HG03558 (cell line): Measurements from ENCODE around the gene AQP1.

Experiments
- ATAC-seq: cut with Tn5 transposase; IDR thresholded peaks from one replicate; pipeline ENCODE4 v1.9.1; 2021; ENCODE audit warnings: moderate number of reproducible peaks; ENCODE audit not compliant: unreplicated experiment; ENCODE audit errors: extremely low read depth

The AQP1 gene

GRCh38 chr7:30880941-30881340, 30.7 kb upstream of the AQP1 start:
- no peak for ATAC-seq

- no peak for ATAC-seq
These were observed 30.2 kb upstream of the AQP1 start for GRCh38 chr7:30881448-30881847.

DNA sequence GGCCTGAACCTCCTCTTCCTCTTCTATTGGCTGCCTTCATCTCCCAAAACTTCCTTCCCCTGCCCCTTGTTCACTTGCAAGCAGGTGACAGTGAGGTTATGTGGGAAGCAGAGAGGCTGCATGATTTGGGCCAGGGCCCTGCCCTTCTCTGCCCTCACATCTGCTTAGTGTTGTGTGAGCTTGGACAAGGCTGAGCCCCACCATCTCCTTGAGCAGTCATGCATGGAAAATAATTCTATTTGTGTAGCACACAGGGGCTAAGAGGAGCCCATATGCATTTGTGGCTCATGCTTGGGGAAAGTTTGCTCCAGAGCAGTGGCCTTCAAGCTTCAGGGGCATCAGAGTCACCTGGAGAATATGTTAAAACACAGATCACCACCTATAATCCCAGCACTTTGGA, 26.8 kb upstream of the AQP1 start:
- no peak for ATAC-seq

DNA sequence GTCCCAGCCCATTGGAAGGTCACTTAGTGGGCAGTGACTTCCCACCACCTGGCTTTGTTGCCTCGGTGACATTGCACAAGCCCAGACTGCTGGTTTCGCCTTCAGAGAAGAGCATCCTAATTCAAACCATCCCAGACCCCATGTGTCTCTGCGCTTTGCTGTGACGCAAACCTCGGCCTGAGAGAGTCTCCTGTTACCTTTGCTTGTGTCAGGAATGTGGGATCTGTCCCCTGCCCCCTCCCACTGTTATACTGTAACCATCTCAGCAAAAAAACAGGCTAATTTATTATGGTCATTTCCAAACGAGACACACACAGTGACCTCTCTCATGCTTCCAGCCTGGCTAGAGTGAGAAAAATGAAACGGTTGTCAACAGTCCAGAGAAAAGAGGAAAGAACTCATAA, 25.0 kb upstream of the AQP1 start:
- no peak for ATAC-seq

GRCh38 chr7:30887464-30887872, 24.2 kb upstream of the AQP1 start:
- ATAC-seq, result no peak

- ATAC-seq, result no peak
These were observed 22.9 kb upstream of the AQP1 start for GRCh38 chr7:30888747-30889146.

DNA sequence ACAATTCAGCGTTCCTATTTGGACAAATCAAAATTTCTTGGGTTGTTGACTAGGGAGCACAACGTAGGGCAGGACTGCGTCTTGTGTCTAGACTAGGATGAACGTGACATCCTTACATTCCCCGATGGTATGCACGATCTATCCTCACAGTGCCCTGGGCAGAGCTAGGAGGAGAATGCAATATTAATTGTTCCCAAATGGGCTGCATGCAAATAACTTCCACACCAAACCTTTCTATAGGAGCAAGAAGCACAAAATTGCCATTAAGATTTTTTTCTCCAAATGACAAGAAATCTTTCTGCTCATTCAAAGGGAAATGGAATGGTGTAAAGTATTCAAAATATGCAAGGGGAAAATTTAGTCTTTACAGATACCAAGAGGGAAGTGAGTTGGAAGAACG, 21.4 kb upstream of the AQP1 start:
- ATAC-seq, result no peak

- ATAC-seq, result no peak
These were observed 18.3 kb upstream of the AQP1 start for GRCh38 chr7:30893357-30893756.

DNA sequence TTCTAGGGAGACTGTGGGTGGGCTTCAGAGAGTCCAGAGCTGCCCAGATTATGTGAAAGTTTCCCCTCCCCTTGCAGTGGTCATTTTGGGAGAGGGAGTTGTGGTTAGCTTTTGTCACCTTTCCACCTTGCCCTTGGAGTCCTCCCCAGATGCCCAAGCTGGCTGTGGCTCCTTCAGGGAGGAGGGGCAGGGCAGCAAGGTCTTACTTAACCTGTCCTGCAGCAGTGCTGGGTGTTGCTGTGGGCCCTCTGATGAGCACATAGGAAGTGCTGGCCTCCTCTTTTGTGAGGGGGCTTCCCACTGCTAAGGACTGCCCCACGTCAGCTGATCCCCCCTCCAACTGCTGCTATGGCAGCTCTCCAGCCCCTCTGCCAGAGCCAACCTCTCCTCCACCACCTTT, 17.6 kb upstream of the AQP1 start:
- no peak for ATAC-seq

- ATAC-seq, result no peak
These were observed 16.6 kb upstream of the AQP1 start for GRCh38 chr7:30894866-30895605.

GRCh38 chr7:30896036-30896435, 15.6 kb upstream of the AQP1 start:
- no peak for ATAC-seq

GRCh38 chr7:30896783-30897637, 14.6 kb upstream of the AQP1 start:
- ATAC-seq, result no peak

GRCh38 chr7:30897770-30898169, 13.9 kb upstream of the AQP1 start:
- no peak for ATAC-seq

DNA sequence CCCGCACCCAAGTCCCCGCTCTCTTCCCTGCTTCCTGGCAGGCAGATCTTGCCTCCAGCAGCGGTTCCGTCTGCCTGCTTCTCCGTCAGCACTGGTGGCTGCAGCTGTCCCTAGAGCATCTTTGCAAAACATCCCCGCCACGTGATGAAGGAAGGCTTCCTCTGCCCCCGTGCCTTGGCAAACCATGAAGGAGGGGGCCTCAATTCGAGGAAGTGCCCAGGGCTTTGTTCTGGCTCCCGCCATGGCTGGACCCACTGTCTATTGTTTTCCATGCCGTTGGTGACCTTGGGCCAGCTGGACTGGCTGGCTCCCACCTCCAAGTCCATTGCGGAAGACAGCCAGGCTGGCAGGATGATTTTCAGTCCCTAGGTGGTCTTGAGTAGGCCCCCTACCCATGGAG, 13.2 kb upstream of the AQP1 start:
- no peak for ATAC-seq

DNA sequence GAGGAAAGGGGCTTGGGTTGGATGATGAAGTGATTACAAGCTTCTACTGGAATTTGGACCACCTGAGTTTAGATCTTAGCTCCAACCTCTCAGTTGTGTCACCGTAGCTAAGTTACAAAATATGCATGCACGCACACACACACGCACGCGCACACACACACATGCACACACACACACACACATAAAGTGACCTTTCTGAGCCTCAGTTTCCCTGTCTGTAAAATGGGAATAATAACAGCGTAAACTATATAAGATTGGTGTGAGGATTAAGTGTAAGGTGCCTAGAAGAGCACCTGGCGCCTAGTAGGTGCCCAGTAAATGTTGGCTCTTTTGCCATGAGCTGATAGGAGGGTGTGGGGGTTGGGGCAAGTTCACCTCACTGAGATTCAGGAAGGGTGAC, 12.6 kb upstream of the AQP1 start:
- no peak for ATAC-seq

GRCh38 chr7:30899630-30900029, 12.0 kb upstream of the AQP1 start:
- ATAC-seq, result no peak

DNA sequence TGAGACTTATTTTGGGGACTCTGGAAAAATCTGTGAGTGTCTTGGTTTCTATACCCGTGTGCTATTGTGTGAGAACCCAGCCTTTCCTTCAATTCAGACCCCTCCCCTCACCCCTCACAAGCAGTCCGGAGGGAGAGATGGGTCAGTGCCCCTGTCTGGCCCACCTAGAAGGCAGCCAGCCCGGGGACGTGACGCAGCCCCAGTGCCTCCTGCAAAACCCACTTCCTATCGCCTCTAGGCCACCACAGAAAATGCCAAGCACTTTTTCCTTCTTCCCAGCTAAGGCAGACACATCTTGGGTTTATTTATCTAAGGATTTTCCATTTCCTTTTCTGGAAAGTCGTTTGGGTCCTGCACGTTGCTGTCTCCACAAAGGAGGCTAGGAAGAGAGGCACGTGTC, 11.6 kb upstream of the AQP1 start:
- ATAC-seq, result no peak

- no peak for ATAC-seq
These were observed 10.8 kb upstream of the AQP1 start for GRCh38 chr7:30900803-30901362.

- no peak for ATAC-seq
These were observed 9.8 kb upstream of the AQP1 start for GRCh38 chr7:30901856-30902255.

DNA sequence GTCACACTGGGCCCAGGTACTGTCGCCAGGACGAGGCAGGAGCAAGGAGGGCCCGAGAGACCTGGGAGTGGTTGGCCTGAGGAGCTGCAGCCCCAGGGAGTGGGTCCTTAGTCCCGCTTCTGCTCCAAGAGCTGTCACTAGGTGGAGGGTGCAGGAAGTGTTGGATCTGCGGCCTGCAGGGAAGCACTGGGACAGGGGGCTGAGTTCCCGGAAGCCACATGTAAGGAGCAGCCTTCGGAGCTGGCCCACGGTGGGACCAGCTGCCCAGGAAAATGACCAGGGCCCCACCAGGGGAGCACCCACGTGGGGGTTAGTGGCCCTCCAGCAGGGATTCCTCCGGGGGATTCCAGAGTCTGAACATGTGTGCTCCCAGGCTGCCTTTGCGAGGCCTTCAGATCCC, 9.2 kb upstream of the AQP1 start:
- no peak for ATAC-seq

- no peak for ATAC-seq
These were observed 8.5 kb upstream of the AQP1 start for GRCh38 chr7:30903146-30903545.
